GM19035 (cell line): Measurements from ENCODE around the gene NEK9.
A peak's percentile ranks its signal among the peaks of the same experiment; 100 is the strongest.
"Not testable (repeated sequence)": the region's sequence is repeated elsewhere in the genome, so short reads cannot be mapped to it uniquely, and the experiment has no call there.

Source experiments
- ATAC-seq: cut with Tn5 transposase; IDR thresholded peaks from one replicate; pipeline ENCODE4 v1.9.1; 2021; ENCODE audit not compliant: unreplicated experiment

The NEK9 gene

DNA sequence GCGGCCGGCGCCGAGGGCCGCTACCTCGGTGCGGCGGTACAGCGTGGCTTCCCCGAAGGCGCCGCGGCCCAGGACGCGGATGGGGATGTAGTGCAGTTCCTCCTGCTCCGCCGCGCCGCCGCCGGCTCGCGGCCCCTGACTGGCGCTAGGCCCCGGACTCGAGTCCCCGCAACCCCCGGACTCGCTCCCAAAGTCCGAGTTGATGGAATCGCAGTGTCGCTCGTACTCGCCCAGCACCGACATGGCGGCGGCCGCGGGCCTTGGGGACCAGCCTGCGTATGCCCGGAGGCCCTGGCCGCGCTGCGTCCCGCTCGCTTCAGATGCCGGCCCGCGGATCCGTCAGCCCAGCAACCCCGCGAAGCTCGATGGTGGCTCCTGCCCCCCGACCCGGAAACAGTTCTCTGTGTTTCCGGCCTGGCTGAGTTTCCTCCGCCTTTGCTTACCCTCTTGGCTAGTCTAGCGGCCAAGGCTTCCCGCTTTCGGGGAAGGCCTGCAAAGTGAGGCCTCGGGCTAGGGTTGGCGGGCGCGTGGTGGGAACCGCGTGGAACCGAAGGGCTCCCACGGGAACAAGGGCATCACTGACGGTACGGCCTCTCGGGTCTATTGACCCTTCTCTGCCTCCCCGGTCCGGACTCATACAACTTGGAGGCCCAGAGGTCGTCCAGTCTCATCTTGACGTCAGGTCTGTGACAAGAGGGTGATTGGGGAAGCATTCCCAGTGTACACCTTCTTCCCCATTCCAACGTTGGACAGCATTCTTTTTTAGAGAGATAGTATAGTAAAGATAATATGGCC, at the start of gene NEK9:
NEK9 (minus strand) TSS at position 370 of the 795 bp plus-strand sequence; CDS start at position 243, 127 bp downstream.
- peak; percentile 92 for ATAC-seq

GRCh38 chr14:75176142-75176820, 49.4 kb upstream of the NEK9 start, which contains the start of gene TMED10:
TSS of gene TMED10 (minus strand) at chr14:75176612. CDS start at chr14:75176579, 33 bp downstream.
- ATAC-seq = peak; percentile 74

- ATAC-seq = peak; percentile 18
These were observed 48.9 kb upstream of the NEK9 start for GRCh38 chr14:75175677-75176141.

- no peak for ATAC-seq
These were observed 47.2 kb upstream of the NEK9 start for GRCh38 chr14:75174066-75174465.

DNA sequence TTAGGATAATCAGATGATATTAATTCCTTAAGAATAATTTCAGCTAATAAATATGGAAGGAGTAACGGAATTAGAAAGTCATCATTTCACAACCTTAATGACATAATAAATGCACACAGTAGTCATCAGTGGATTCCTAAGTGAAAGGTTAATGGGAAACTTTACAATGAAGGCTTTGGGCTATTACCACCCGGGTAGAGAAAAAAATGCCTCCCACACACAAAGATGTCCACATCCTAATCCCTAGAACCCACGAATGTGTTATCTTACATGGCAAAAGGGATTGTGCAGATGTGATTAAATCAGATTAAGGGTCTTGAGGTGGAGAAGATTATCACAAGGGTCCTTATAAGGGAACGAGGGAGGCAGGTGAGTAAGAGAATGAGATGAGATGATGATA, 43.9 kb upstream of the NEK9 start:
- ATAC-seq = no peak

- ATAC-seq = no peak
These were observed 41.9 kb upstream of the NEK9 start for GRCh38 chr14:75168586-75169335.

DNA sequence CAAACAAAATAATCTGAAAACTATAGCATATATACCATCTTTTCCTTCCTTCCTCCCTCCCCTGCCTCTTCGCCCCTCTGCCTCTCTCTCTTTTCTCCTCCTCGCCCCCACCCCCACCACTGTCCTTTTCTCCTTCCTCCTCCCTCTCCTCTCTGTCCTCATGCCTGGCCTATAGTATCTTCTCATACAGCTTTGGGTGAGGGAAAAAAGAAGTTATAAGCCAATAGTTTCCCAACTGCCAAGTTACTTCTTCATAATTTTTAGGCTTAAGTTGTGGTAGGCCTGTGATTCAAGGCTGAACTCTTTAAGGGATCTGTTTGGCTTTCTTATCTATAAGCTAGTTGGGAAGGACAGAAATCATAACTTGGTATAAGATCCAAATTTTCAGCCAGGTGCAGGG, 40.5 kb upstream of the NEK9 start:
- no peak for ATAC-seq

DNA sequence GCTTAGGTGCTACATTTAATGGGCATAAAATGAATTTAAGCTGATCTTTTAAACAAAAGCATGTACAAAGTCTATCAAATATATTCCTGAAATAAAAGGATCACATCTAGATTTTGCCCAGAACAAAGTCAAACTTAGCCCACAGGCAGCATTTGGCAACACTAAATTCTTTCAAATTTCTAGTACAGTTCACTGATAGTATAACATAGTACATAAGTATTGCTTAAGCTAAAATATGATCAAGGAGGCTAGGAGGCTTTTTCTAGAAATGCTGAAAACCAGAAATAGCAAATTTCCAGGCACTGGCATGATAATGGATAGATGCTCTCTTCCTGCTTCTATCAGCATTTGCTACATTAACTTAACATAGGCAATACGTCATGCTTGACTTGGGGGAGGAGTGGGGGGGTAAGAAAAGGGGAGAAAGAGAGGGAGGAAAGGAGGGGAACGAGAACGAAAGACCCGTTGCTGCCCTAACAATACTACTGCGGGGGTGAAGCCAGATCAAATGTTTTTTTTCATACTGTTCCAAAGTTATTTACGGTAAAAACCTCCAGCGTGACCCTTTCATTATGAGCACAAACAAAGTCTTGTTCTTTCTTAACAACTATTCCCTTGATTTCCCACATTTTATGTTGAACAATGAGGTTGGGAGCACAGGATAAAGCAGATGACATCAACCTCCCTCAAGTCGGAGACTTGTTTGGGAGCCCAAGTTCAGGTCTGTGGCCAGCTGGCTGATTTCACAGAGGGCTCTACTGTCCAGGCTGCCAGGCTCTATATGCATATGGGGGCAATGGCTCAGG, 38.9 kb upstream of the NEK9 start:
- ATAC-seq = no peak

DNA sequence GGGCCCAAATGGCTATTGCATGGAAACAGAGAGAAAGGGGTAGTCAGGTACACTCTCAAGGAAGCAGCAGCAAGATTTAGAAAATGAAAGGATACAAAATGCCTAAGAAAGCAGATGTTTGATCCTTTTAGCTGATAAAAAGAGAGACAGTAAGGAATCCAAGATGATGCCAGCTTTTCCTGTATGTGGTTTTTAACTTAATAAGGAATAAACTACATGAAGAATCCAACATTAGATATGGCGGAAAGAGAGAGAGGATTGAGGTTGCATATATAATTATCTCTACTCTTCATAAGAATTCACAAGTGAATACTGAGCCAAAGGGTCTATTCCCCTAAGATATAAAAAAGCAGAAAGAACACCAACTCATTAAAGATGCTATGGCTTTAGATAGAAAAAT, 38.0 kb upstream of the NEK9 start:
- no peak for ATAC-seq

DNA sequence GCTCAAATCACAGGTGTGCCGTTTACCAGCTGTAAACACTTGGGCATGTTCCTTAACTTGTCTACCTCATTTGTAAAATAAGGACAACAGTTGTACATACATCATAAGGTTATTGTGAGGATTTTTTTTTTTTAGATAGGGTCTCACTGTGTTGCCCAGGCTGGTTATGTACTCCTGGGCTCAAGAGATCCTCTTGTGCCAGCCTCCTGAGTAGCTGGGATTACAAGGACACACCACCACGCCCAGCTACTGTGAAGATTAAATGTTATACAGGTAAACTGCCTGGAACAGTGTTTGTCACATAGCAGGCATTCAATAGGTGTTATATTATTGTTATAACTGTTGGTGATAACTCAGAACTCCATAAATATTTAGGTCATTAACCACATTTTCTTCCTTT, 36.8 kb upstream of the NEK9 start:
- ATAC-seq = no peak

DNA sequence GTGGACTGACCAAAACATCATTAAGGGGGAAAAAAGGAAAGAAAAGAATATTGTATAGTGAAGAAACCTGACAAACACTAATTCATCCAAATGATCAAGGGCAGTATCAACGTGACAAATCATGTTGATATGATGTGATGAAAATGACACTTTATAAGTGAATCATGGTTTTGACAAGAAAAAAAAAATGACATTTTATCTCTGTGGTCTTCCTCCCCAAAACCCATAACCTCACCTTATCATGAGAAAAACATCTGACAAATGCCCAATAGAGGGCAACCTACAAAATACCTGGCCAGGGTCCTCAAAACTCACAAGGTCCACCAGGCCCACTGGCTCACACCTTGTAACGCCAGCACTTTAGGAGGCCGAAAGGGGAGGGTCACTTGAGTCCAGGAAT, 35.8 kb upstream of the NEK9 start:
- no peak for ATAC-seq

- no peak for ATAC-seq
These were observed 32.2 kb upstream of the NEK9 start for GRCh38 chr14:75158843-75159614.

DNA sequence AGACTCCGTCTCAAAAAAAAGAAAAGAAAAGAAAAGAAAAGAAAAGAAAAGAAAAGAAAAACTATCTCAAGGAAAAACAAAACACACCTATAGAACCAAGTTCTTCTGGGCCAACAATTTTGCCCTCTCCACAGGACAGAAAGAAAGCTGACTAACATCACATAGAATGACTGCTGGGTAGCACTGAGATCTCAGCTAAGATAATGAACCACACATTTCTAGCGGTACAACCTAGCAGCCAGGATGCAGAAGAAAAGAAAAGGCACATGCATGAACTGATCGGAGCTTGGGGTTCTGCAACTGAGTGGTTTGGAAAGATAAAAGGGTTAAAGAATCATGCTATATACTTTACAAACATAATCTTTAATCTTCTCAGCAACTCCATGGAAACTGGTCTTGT, 30.1 kb upstream of the NEK9 start:
- no peak for ATAC-seq

DNA sequence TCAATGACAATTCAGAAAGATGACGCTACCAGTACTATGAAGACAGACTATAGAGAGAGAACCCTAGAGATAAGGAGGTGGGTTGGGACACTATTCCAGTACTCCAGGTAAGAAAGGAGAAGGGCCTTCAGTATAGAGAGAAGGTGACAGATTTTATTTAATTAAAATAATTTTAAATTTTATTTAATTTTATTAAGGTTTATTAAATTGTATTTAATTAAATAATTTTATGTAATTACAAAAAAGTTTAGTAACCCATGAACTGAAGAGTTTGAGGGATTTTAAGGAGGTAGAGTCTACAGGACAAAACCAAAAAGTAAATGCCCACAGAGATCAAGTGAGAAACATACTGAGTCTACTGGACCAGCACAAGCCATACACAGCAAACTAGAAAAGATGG, 29.3 kb upstream of the NEK9 start:
- no peak for ATAC-seq

DNA sequence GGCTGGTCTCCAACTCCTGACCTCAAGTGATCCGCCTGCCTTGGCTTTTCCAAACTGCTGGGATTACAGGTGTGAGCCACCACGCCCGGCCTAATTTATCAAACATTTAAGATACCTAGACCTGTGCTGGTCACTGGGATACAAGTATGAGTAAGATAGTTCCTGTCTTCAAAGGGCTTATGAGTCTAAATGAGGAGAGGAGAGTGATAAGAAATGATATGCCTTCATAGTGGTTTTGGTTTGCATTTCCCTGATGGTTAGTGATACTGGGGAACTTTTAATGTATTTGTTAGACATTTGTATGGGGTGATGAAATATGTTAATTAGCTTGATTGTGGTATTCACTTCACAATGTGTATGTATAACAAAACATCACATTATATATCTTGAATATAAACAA, 28.3 kb upstream of the NEK9 start:
- no peak for ATAC-seq

DNA sequence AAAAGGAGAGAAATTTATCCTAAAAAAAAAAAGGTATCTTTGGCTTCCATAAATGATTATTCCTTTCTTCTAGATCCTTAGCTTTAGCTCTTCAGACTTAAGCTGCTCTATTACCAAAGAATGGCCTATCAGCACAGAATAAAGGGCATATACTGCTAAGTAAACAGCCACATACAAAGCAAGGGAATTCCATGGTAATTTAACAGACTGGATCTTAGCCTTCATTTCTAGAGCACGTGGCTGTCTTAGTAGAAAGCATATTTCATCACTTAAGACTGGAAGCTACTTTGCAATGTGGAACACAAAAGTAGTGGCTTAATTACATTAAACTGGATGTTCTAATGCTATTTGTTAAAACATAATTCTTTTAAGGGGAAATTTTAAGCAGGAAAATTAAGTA, 26.4 kb upstream of the NEK9 start:
- ATAC-seq = no peak

DNA sequence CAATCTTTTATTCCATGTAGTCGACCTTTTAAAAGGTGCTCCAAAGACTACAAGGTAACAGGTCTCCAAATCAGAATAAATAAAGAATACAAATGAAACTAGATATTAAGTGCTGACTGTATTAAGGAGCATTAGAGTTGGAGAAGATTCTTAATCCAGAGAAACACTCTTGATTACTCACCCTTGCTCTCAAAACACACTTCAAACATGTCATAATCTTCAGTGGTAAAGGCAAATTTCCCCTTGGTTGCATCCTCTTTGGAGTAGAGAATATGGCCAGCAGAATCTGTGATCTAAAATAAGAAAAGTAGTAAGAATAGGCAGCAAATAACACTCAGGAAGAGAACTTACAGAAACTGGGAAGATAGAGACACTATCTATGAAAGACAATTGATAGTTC, 25.0 kb upstream of the NEK9 start:
- no peak for ATAC-seq

DNA sequence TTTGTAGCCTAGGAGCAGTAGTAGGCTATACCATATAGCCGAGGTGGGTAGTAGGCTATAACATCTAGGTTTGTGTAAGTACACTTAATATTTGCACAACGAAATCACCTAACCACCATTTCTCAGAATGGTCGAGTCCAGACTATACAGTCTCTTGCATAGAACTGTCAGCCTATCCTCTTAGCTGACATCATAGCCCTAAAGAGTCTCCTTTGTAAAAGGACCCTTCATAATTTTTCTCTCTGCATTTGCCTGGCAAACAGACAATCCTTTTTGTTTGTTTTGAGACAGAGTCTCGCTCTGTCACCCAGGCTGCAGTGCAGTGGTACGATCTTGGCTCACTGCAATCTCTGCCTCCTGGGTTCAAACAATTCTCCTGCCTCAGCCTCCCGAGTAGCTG, 23.8 kb upstream of the NEK9 start:
- not testable (repeated sequence) for ATAC-seq

GRCh38 chr14:75150150-75150549, 23.3 kb upstream of the NEK9 start:
- ATAC-seq = no peak
